HepG2 (cell line): ENCODE measurements around the gene SLC41A1. TPM values are rescaled to one million over a fixed set of nuclear protein-coding genes. Genes with fewer than 3 reads are reported as not detected.

ENCODE experiments used
- ETS1 ChIP-seq: sonication (generic); formaldehyde crosslinking; IDR thresholded peaks from 2 replicates; pipeline ENCODE4 v1.4.0; 2020; ENCODE audit warnings: missing genetic modification reagents
- GTF2F1 ChIP-seq: fragments of 150-350 bp; IDR thresholded peaks from 2 replicates; pipeline ENCODE4 v1.6.1; 2014; ENCODE audit warnings: low read length
- HNF4A ChIP-seq: sonication (generic); formaldehyde crosslinking; IDR thresholded peaks from 2 replicates; pipeline ENCODE4 v1.4.0; 2020; ENCODE audit warnings: missing genetic modification reagents
- MED1 ChIP-seq: sonication (generic); formaldehyde crosslinking; IDR thresholded peaks from 2 replicates; pipeline ENCODE4 v1.4.0; 2020; ENCODE audit warnings: missing genetic modification reagents
- MED13 ChIP-seq: sonication (generic); formaldehyde crosslinking; IDR thresholded peaks from 2 replicates; pipeline ENCODE4 v1.5.0; 2020; ENCODE audit warnings: missing genetic modification reagents
- MEIS2 ChIP-seq: sonication (generic); formaldehyde crosslinking; IDR thresholded peaks from 2 replicates; pipeline ENCODE4 v1.9.0; 2021; ENCODE audit warnings: mild to moderate bottlenecking, missing genetic modification reagents
- SALL2 ChIP-seq: sonication (generic); formaldehyde crosslinking; IDR thresholded peaks from 2 replicates; pipeline ENCODE4 v1.8.1; 2023; ENCODE audit warnings: mild to moderate bottlenecking, missing genetic modification reagents, inconsistent platforms
- SMAD9 ChIP-seq: sonication (generic); formaldehyde crosslinking; IDR thresholded peaks from 2 replicates; pipeline ENCODE4 v1.5.1; 2020; ENCODE audit warnings: mild to moderate bottlenecking, missing genetic modification reagents
- TAF15 ChIP-seq: fragments of 200-400 bp; formaldehyde crosslinking; IDR thresholded peaks from one replicate; pipeline ENCODE4 v1.6.1; 2018; ENCODE audit warnings: mild to moderate bottlenecking, low read depth, low read length; ENCODE audit not compliant: poor library complexity, severe bottlenecking
- TFDP2 ChIP-seq: sonication (generic); formaldehyde crosslinking; IDR thresholded peaks from 2 replicates; pipeline ENCODE4 v1.4.0; 2020; ENCODE audit warnings: missing genetic modification reagents
- ZFYVE20 ChIP-seq: sonication (generic); formaldehyde crosslinking; IDR thresholded peaks from 2 replicates; pipeline ENCODE4 v1.8.0; 2023; ENCODE audit warnings: low read depth, mild to moderate bottlenecking, moderate library complexity, missing genetic modification reagents, borderline replicate concordance
- ZMYM4 ChIP-seq: sonication (generic); formaldehyde crosslinking; IDR thresholded peaks from 2 replicates; pipeline ENCODE4 v1.8.1; 2023; ENCODE audit warnings: mild to moderate bottlenecking, missing genetic modification reagents
- ZNF501 ChIP-seq: sonication (generic); formaldehyde crosslinking; IDR thresholded peaks from 2 replicates; pipeline ENCODE4 v1.5.1; 2020; ENCODE audit warnings: mild to moderate bottlenecking, moderate library complexity, missing genetic modification reagents
- ZNF563 ChIP-seq: sonication (generic); formaldehyde crosslinking; IDR thresholded peaks from 2 replicates; pipeline ENCODE4 v1.8.0; 2022; ENCODE audit warnings: mild to moderate bottlenecking, moderate library complexity, missing genetic modification reagents
- ZNF766 ChIP-seq: sonication (generic); formaldehyde crosslinking; IDR thresholded peaks from 2 replicates; pipeline ENCODE4 v1.5.0; 2020; ENCODE audit warnings: missing genetic modification reagents, borderline replicate concordance
- ZNF772 ChIP-seq: sonication (generic); formaldehyde crosslinking; IDR thresholded peaks from 2 replicates; pipeline ENCODE4 v1.5.0; 2020; ENCODE audit warnings: mild to moderate bottlenecking, missing genetic modification reagents
- ZNF782 ChIP-seq: sonication (generic); formaldehyde crosslinking; IDR thresholded peaks from 2 replicates; pipeline ENCODE4 v1.4.0; 2020; ENCODE audit warnings: missing genetic modification reagents, mild to moderate bottlenecking, borderline replicate concordance
- polyA plus RNA-seq, 8 experiments: library from polyadenylated mRNA; depleted of rRNA in 3 of 8; stranded (reverse) in 7 of 8; unstranded in 1 of 8; fragments of >200 nt; fragmentation: Illumina TruSeq in 4 of 8; extraction: Trizol in 4 of 8; gene quantifications; 2 replicates each; pipeline versions ENCODE4 v1.2.1 to v1.2.3, GENCODE V29; 2011 to 2016; ENCODE audit warnings: low read depth in 4 of 8, missing spikeins in 1 of 8, mixed read lengths in 1 of 8; ENCODE audit not compliant: insufficient read depth in 1 of 8
- total RNA-seq, 5 experiments: library from RNA; depleted of rRNA; stranded (reverse); fragments of >200 nt; fragmentation: Illumina TruSeq; extraction: Trizol; gene quantifications; 2 replicates each; pipeline ENCODE4 v1.2.3, GENCODE V29; 2016; ENCODE audit warnings: low read depth in 1 of 5
- TF ChIP-seq, protein P1 (sequence below): sonication (generic); formaldehyde crosslinking; IDR thresholded peaks from 2 replicates; pipeline ENCODE4 v1.5.1; 2020; ENCODE audit warnings: mild to moderate bottlenecking, missing genetic modification reagents, borderline replicate concordance
- TF ChIP-seq, protein P2 (sequence below): sonication (generic); formaldehyde crosslinking; conservative IDR thresholded peaks from 2 replicates; pipeline ENCODE4 v1.8.0; 2022; ENCODE audit warnings: low read depth, missing genetic modification reagents
- TF ChIP-seq, protein P3 (sequence below): IDR thresholded peaks from 2 replicates; pipeline ENCODE4 v1.6.1; 2018; ENCODE audit warnings: missing genetic modification reagents
- TF ChIP-seq, protein P4 (sequence below): sonication (generic); formaldehyde crosslinking; IDR thresholded peaks from 2 replicates; pipeline ENCODE4 v1.5.1; 2020; ENCODE audit warnings: missing genetic modification reagents, mild to moderate bottlenecking, borderline replicate concordance

Gene SLC41A1
- total and polyA plus RNA-seq, 2 of the 13 experiments (the other 11 are each of a cell fraction or from before 2014, with no cell fraction given): 2.2 to 4.6 TPM

GRCh38 chr1:205749234-205750137 lies 63.5 kb downstream of the SLC41A1 start (continued):
- TF ChIP-seq ZNF782 (CRISPR knock-in tag) (no peak), MEIS2 (peak; percentile 44), ZFYVE20 (CRISPR knock-in tag) (no peak), ZNF501 (CRISPR knock-in tag) (peak; percentile 58; the same call in 1 of the 2 replicates), SALL2 (CRISPR knock-in tag) (0 out of 2 replicates have a peak, but pooled peaks have one; percentile 56), GTF2F1 (no peak), ZMYM4 (CRISPR knock-in tag) (peak; percentile 84), HNF4A (peak; percentile 23; the same call in 1 of the 2 replicates), ZNF563 (peak; percentile 24; the same call in 1 of the 2 replicates), ZNF766 (CRISPR knock-in tag) (no peak), ETS1 (CRISPR knock-in tag) (0 out of 2 replicates have a peak, but pooled peaks have one; percentile 44), ZNF772 (CRISPR knock-in tag) (peak; percentile 73), MED13 (CRISPR knock-in tag) (peak; percentile 33; the same call in 1 of the 2 replicates), MED1 (CRISPR knock-in tag) (peak; percentile 22; the same call in 1 of the 2 replicates), TAF15 (peak; percentile 57), TFDP2 (CRISPR knock-in tag) (peak; percentile 74), SMAD9 (no peak)
- TF ChIP-seq, protein P1, sequence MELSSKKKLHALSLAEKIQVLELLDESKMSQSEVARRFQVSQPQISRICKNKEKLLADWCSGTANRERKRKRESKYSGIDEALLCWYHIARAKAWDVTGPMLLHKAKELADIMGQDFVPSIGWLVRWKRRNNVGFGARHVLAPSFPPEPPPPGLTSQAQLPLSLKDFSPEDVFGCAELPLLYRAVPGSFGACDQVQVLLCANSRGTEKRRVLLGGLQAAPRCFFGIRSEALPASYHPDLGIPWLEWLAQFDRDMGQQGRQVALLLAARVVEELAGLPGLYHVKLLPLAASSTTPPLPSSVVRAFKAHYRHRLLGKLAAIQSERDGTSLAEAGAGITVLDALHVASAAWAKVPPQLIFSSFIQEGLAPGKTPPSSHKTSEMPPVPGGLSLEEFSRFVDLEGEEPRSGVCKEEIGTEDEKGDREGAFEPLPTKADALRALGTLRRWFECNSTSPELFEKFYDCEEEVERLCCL: no peak
- TF ChIP-seq, protein P2, sequence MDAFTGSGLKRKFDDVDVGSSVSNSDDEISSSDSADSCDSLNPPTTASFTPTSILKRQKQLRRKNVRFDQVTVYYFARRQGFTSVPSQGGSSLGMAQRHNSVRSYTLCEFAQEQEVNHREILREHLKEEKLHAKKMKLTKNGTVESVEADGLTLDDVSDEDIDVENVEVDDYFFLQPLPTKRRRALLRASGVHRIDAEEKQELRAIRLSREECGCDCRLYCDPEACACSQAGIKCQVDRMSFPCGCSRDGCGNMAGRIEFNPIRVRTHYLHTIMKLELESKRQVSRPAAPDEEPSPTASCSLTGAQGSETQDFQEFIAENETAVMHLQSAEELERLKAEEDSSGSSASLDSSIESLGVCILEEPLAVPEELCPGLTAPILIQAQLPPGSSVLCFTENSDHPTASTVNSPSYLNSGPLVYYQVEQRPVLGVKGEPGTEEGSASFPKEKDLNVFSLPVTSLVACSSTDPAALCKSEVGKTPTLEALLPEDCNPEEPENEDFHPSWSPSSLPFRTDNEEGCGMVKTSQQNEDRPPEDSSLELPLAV (CRISPR knock-in tag): no peak
- TF ChIP-seq, protein P3, sequence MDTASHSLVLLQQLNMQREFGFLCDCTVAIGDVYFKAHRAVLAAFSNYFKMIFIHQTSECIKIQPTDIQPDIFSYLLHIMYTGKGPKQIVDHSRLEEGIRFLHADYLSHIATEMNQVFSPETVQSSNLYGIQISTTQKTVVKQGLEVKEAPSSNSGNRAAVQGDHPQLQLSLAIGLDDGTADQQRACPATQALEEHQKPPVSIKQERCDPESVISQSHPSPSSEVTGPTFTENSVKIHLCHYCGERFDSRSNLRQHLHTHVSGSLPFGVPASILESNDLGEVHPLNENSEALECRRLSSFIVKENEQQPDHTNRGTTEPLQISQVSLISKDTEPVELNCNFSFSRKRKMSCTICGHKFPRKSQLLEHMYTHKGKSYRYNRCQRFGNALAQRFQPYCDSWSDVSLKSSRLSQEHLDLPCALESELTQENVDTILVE (CRISPR knock-in tag): peak; percentile 60
- TF ChIP-seq, protein P4, sequence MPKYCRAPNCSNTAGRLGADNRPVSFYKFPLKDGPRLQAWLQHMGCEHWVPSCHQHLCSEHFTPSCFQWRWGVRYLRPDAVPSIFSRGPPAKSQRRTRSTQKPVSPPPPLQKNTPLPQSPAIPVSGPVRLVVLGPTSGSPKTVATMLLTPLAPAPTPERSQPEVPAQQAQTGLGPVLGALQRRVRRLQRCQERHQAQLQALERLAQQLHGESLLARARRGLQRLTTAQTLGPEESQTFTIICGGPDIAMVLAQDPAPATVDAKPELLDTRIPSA (CRISPR knock-in tag): peak; percentile 38; the same call in 1 of the 2 replicates
